Fibroblast of skin of abdomen (primary cell): ENCODE measurements around the gene CTSD.

ENCODE experiments used
- DNase-seq: peaks from one replicate; pipeline ENCODE4 v3.0.0-alpha.2; 2013

The CTSD gene

DNA sequence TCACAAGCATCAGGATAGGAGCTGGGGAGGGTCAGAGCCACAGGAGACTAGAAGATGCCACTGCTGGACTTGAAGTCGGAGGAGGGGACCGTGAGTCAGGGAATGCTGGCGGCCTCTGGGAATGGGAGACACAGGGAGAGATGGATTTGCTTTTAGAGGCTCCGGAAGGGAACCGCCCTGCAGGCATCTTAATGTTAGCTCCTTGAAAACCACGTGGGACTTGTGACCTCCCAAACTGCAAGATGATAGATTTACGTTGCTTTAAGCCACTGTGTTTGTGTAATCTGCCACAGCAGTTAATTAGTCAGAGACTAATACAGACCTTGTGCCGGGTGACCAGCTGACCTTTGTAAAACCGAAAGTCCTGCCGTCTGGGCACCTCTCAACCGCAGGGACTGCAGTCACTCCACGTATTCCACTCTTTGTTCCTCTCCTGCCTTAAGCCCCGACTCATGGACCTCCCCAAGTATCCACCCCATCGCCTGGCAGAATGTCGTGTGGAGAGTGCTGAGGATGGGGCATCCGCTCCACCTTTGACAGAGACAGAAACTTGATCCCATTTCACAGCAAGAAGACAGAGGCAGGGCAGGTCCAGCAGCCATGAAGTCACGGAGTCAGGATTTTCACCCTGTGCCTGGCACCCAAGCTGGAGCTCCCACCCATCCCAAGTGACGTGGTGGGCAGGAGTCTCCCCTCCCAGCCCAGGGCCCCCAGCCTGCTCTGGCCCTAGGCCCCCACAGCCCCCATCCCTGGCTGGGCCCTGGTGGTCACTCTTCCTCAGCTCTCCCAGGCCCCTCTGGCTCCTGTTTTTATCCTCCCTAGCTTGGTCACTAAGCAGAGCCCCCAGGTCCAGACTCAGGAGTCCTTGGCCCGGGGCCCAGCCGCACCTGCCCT, 19.4 kb upstream of the CTSD start:
- peak; percentile 40 for DNase-seq

DNA sequence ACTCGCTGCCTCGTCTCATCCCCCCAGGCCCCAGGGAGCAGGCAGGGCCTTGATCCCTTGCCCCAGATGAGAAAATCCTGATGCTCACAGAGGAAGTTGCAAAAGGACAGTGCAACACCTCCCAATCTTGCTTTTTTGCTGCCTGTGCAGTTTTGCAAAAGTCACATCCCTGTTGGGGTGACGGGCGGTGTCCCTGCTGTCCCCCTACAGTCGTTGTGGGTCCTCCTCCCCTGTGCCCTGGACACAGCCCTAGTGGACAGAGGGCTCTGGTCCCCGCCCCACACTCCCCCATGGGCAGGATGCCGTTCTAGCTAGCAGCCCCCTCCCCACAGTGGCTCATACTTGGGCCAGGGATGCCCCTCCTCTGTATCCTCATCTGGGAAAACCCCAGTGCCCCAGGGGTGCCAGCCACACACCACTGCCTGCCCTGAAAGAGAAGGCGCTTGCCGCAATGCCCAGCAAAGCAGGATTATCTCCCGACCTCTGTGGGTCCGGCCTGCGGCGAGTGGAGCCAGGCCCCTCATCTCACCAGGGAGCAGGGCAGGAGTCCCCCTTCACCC, 18.4 kb upstream of the CTSD start:
- DNase-seq = no peak

DNA sequence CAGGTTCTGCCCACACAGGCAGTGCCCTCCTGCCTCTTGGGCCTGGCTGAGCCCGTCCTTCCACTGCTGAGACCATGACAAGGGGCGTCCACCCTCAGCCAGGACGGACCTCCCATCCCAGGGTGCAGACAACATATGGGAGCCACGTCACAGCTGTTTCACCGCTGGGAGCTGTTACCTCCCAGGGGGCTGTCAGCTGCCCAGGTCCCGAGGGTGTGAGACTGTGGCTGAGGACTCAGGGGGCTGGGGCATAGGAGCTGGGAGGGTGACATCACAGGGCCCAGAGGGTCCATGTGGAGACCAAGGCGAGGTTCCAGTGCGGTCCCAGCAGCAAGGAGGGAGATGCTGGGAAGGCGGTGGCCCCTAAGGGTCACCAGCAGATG, 17.9 kb upstream of the CTSD start:
- no peak for DNase-seq

DNA sequence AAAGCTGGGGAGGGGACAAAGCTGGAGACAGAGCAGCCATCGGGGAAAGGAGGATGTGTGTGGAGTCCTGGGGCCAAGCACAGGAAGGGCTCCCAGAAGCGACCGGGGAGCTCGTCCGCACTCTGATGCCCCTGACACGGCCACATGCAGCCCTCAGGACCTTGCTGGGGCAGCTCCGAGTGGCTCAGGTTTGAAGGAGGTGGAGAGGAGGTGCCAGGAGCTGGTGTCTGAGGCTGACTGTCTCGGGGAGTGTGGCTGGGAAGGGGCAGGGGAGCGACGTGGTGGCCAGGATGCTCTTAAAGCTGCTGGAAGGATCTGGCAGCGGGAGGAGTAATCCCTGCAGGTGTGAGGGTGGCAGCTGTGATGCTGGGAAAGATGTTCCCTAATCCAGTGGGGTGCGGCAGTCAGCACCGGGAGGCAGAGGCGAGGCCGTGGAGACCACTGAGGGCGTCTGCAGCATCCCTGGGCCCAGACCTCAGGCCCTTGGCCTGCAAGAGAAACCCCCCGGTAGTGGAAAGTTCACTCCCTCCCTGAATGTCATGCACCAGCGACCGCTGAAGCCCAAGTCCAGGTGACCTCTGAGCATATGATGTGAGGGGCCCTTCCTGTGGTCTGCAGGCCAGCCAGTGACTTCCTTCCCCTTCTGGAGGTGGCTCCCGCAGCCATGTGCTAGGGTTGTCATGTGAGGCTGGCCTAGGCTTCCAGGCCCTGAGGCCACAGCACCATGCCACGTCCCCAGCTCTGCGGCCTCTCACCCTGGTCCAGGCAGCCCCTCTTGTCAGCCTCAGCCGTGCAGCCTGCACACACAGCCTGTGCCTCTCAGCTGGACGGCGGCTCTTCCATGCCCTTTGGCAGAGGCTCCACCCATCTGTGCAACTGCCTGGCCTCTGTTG, 17.2 kb upstream of the CTSD start:
- DNase-seq = no peak

DNA sequence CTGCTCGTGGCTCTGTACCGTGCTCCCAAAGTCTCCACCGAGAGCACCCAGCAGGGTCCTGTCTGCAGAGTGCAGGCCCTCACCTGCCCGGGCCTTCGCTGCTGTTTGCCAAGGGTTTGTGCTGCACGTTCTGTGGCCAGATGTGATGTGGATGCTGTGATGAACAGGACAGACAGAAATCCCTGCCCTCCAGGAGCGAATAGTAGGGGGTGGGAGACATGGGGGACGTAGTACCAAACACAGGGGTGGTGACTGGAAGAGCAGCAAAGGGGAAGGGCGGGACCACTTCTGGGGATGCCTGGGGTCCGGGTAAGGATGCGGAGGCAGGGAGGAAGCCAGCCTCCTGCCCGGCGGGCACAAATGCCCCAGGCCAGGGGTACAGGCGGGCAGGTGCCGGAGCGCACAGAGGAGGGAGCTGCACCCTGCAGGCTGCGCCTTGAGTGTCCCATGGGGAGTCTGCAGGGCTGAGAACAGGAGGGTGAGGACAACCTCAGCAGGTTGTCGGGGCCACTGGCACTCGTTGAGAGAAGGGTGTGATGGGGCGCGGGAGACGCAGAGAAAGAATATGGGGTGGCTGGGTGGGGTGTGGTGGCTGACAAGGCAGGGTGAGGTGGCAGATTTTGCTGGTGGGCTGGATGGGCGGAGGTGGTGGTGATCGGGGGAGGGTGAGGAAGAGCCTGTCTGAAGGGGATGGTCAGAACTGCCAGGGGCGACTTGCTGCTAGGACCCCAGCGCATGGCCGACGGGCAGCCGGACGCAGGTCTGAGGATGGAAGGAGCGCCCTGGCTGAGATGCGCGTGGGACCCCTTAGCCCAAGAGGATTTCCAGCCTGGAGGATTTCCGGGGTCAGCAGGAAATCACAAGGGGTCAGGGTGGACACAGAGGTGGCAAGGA, 16.3 kb upstream of the CTSD start:
- DNase-seq = no peak

DNA sequence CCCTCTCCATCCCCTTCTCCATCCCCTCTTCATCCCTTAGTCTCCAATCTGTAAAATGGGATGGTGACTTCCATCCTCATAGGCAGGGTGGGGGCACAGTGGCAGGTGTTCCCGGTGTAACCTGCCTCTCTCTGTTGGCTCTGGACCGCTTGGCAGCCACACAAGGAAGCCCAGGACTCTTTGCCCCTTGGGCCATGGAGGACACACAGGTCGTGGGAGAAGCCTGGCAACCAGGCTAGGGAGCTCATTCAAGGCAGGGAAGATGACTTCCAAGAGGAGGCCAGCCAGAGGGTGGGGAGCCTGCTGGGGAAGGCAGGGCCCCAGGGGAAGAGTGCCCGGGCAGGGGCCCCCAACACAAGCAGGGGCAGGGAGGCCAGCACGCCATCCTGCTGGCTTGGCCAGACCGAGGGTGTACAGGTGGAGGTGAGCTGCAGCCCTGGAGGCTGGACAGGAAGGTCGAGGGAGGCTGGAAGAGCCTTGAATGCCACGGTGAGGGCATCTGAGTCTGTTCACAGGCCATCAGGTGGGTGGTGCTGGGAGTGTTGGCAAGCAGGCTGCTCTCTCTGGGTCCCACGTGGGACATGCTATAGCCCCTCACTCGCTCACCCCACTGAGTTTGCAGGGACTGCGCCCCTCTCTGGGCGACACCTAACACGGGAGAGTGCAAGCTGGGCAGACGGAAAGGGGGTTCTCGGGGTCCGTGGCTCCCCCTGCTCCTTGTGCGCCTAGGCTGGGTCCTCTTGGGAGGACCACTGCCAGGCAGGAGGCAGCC, 15.5 kb upstream of the CTSD start:
- DNase-seq = no peak

DNA sequence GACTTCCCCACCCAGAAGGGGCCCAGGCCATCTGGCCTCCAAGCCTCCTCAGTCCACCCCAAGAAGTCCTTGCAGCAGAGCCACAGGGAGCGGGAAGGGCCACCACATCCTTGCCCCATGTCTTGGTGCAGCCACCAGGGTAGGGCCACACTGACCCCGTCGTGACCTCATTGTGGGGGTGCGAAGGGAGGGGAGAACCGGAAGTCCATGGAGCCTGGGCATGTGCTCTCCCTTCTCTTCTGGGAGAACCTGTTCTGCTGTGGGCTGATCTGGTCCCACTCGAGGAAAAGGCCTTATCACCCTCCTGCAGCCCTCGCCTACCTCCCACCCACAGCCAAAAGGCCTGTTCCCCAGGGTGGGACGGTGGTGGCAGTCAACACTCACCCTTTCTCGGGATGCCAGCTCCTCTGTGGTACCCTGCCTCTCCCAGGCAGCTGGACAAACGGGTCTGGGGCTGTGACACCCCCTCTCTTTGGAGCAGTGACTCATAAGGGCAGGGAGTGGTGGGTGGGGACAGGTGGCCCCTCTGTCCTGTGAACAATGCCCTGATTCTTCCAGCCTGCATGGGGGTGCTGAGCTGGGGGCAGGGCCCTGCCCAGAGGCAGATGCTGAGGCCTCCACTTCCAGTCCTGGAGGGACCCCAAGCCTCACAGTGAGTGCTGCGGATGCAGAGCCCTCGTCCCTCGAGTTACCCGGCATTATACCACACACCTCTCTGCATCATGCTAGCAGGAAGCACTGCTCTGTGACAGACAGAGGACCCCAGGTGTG, 14.6 kb upstream of the CTSD start:
- DNase-seq = no peak

DNA sequence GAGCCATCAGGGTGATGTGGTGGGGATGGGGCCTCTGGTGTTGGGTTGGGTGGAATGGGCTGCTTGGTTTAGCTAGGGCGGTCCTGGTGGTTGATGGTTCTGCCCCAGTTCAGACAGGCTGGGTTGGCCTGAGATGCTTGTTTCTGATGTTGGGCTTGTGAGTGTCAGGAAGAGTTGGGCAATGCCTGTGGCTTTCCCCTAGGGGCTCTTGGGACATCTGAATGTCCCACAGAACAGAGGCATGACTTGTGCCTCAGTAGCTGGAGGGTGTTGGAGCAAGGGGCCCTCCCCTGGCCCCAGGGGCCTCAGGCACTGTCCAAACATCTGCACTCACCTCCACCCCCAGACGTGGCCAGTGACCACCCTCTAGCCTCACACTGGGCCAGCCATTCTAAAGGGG, 14.0 kb upstream of the CTSD start:
- DNase-seq = no peak

DNA sequence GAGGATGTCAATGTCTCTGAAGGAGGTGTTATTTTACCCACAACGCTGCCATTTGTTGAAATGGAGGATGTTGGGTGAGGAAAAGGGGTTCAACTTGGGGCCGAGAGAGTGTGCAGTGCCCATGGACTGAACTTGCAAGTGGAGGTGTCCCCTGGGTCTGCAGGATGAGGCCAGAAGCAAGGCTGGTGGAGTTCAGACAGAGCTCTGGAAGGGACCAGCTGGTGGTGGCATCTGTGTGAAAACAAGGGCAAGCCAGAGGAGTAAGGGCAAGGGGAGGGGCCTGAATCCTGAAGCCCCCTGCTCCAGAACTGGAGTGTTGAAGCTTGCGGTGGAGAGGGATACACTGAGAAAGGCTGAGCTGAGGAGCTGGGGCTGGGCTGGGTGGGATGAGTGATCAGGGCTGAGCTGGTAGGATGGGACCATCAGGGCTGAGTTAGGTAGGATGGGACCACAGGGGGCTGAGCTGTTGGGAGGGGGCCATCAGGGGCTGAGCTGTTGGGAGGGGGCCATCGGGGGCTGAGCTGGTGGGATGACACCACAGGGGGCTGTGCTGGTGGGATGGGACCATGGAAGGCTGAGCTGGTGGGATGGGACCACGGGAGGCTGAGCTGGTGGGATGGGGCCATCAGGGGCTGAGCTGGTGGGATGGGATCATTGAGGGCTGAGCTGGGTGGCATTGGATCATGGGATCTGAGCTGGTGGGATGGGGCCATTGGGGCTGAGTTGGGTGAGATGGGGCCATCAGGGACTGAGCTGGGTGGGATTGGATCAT, 13.4 kb upstream of the CTSD start:
- DNase-seq = no peak

DNA sequence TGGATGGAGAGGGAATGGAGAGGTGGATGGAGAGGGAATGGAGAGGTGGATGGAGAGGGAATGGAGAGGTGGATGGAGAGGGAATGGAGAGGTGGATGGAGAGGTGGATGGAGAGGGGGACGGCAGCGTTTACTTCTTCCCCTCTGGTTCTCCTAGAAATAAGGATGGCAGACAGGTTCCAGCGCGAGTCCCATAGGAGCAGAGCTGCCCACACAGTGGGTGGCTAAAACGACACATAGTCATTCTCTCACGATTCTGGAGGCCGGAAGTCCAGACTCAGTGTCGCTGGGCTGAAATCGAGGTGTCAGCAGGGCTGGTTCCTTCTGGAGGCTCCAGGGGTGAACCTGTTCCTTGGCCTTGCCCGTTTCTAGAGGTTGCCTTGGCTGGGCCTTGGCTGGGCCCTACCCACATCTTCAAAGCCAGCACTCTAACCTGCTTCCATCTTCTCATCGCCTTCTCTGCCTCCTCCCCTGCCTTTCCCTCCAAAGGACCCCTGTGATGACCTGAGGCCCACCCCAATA, 12.7 kb upstream of the CTSD start:
- no peak for DNase-seq

DNA sequence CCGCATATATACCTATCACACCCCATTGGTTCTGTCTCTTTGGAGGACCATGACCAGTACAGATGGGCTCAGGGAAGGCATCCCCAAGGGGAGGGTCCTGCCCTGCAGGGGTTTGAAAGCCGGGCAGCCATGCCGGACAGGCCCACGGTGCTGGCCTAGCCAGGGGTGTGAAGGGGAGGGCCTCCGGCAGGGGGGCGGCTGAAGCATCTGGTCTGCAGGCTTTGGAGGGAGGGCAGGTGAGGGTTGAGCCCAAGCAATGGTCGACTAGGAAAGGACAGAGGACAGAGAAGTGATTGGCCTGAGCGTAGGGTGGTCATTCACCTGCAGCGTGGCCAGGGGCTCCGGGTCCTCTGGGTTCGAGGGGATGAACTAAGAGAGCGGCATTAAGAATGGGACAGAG, 11.2 kb upstream of the CTSD start:
- no peak for DNase-seq

DNA sequence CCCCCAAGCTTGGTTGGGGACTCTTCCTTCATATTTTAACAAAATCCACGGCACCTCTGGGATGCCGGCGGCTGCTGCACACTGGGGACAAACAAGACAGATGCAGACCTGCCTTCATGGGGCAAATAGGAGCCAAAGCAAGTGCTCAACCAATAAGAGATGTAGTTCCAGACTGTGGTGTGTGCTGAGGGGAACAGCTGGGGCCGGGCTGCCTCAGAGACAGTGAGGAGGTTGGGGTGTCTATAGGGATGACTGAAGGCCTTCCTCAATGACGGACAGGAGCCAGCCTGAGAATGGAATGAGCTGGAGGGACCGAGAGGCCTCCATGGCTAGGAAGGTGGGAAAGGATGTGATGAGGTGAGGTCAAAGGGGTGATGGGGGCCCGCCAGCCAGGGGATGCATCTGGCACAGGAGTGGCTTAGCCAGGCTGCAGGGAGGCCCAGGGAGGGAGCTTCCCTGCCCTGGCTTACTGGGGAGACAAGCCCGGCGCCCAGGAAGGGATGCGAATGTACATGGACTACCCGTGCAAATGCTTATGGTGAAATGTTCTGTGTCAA, 10.3 kb upstream of the CTSD start:
- no peak for DNase-seq

DNA sequence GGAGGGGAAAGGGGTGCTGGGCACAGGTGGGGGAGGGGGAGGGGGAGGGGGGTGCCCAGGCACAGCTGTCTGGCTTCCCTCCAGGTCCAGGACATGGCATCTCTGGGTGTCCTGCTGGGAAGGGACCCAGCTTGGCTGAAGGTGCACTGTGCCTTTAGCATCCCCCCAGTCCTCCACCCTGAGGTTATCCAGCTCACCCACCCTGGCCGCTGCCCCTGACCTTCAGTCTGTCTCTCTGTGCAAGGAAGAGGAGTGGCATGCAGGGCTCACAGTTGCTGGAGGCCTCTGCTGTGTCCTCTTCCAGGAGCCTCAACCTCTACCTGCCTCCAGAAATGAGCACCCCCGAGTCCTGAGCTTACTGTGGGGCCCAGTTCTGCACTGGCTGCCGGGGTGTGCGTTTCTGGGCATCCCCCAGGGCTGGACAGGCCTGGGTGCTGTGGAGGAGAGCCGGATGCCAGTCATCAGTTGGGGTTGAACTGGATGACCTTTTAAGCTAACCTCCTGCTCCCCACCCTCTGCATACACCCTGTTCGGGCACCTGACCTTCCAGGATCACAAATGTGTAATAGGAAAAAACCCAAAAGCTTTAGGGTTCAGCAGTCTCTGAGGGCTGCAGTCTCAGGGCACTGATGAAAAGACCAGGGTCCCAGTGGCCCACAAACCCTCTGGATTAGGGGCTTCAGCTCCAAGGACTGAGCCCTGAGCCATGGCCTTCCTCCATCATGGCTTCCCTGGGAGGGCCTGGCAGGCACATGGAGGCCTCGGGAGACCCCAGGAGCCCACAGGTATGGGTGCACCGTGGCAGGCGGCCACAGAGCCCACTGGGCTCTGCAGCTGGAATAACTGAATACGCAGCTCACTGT, 9.6 kb upstream of the CTSD start:
- no peak for DNase-seq

DNA sequence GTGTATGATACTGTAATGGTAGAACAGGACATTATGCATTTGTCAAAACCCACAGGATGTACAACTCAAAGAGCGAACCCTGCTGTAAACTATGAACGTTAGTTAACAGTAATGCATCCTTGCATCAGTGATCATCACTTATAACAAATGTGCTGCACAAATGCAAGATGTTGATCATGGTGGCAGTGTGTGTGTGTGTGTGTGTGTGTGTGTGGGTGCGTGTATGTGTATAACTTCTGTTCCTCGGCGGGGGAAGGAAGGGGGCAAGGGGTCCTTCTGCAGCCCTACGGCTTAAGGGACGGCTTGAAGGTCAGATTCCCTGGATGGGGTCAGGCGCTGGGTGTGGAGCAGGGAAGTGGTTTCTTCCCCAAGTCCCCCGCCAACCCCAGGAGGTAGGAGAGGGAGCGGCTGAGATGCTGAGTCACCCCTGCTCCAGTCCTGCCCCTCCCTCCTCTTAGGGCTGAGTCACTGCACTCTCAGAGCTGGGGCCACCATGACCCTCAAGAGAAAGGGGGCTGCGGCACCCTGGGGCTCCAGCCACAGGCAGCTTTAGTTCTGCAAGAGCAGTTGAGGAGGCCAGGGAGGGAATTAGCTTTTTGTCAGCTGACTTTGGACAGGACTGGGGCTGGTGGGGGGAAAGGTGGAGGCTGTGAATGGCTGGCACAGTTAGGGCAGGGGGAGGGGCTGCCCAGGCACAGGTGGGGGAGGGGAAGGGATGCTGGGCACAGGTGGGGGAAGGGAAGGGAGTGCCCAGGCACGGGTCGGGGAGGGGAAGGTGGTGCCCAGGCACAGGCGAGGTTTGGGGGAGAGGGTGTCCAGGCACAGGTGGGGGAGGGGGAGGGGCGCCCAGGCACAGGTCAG, 8.8 kb upstream of the CTSD start:
- peak; percentile 96 for DNase-seq

DNA sequence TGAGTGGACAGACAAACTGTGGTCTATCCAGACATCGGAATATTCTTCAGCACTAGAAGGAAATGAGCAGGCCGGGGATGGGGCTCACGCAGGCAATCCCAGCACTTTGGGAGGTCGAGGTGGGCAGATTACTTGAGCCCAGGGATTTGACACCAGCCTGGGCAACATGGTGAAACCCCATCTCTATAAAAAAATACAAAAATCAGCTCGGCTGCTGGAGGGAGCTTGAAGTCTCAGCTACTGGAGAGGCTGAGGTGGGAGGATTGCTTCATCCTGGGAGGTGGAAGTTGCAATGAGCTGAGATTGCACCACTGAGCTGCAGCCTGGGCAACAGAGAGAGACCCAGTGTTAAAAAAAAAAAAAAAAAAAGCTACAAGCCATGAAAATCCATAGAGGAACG, 8.0 kb upstream of the CTSD start:
- peak; percentile 71 for DNase-seq

DNA sequence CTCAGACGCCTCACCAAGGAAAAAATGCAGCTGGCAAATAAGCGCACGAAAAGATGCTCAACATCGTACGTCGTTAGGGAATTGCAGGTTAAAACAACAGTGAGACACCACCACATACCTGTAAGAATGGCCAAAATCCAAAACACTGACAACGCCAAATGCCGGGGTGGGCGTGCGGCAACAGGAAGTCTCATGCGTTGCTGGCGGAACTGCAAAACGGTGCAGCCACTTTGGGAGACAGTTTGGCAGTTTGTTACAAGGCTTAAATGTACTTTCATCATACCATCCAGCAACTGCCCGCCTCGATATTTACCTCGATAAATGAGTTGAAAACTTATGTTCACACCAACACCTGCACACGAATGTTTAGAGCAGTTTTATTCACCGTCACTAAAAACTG, 7.5 kb upstream of the CTSD start:
- no peak for DNase-seq

DNA sequence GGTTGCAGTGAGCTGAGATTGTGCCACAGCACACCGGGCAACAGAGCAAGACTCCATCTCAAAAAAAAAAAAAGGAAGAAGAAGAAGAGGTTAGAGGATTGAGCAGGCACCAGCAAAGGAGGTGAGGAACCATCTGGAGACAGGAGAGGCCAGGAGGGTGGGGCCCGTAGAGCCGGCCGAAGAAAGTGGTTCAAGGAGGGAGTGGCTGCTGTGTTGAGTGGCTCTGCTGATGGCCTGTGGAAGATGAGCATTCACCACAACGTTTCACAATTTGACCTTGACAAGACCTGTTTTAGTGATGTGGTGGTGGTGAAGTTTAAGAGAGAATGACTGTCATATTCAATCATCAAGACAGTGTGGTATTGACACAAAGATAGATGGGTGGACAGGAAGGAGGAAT, 6.8 kb upstream of the CTSD start:
- DNase-seq = no peak
